Stimulated activated CD4-positive, alpha-beta T cell treated with anti-CD3 and anti-CD28 coated beads, TNF-alpha, amount 100 ng/mL, for 1 hour (primary cell): ENCODE measurements around the gene SAP30.

Experiments
- DNase-seq, 3 donors: peaks; one replicate each; pipeline ENCODE4 v3.0.0-alpha.2; 2020; ENCODE audit warnings: low read depth in 3 of 3, low spot score in 1 of 3

SAP30 gene

GRCh38 chr4:173365359-173365996, 5.3 kb upstream of the SAP30 start:
- DNase-seq = no peak

DNA sequence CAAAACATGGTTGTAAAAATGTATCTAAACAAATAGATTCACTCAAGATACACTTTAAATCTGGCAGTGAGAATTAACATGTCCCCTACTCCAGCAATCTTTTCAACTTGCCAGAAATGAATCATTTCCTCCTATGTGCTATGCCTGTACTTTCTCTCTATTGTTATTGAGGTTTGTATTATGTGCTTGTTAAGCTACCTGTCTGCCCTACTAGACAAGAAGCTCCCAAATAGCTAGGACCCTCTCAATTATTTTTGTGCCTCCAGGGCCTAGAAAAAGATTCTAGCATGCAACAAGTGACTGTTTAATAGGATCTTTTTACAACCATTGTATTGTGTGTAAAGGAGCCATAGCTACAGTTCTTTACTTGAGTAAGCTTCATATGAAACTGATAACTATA, 3.5 kb upstream of the SAP30 start:
- no peak for DNase-seq

DNA sequence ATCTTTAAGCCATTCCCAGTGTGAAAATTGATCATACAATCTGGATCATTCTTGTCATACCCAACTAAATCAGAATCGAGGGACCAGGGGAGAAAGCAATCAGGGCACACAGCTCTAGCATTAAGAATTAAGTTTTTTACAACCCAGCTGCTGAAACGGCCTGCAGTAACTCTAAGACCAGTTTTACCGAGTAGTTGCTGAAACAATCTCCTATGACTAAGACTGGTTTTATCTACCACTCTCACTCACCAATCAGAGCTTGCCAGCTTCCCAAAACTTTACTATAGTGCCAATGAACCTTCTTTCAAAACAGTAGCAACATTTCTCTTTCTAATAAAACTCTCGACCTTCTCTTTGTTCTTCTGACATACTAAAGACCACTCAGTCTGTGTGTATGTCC, 2.8 kb upstream of the SAP30 start:
- DNase-seq = no peak

GRCh38 chr4:173370130-173370476, 651 bp upstream of the SAP30 start:
- DNase-seq = peak in 1 of 3 donors; percentile 35

DNA sequence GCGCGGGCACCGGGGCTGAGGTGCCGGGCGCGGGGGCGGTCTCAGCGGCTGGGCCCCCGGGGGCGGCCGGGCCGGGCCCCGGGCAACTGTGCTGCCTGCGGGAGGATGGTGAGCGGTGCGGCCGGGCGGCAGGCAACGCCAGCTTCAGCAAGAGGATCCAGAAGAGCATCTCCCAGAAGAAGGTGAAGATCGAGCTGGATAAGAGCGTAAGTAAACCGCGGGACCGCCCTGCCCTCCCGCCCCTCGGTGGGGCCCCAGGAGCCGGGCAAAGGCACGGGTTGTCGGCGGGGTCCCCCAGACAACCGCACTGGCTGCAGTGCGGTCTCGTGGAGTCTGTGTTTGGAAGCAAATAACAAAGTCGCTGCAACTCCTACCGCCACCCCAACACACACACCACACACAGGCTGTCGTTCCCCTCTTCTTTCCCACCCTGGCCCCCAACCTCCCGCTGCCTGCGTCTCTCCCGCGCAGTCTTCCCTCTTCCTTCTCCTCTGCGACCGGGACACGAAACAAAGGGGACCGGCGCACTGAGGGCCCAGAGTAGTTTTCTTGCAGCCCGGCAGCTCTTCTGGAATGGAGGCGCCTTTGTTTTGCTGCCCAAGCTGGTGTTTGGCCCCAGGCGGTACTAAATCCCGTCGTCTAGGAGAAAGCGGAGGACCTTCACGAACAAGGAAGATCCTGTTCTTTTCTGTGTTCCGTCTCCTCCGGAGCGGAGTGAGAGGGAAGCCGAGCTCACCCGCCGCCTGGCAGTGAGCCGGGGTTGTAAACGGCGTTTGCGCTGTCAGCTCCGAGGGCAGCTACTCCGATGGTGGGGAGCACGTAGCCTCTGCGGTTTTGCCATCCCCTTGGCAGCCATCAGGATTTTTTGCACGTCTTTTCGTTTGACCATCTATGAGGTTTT, 788 bp downstream of the SAP30 start:
- peak in 1 of 3 donors; percentile 15 for DNase-seq

DNA sequence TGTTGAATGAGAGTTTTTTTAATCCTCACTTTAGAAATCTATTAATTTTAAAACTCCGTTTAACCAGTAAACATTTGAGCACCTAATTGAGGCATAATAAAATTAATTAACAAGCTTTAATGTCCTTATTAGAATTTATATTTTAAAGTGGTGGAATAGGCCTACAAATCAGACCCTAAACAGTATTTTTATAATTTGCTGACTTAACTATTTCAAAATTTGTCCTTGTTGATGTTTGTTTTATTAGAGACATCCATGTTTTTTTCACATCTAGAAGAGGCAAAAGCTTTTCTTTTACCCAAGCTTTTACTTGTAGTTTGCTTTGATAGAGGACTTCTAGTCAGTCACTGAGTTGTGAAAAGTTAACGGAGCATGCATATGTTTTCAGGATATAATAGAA, 3.8 kb downstream of the SAP30 start:
- DNase-seq = no peak

DNA sequence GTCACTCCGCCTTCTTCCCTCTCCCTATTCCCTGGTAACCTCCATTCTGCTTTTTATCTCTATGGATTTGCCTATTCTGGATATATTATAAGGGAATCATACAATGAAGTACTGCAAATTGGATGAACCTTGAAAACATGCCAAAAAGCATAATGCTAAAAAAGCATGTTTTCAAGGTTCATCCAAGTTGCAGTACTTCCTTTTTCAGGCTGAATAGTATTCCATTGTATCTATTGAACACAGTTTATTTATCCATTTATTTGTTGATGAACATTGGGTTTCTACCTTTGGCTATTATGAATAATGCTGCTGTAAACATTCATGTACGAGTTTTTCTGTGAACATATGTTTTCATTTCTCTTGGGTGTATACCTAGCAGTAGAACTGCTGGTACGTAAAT, 9.2 kb downstream of the SAP30 start:
- no peak for DNase-seq

DNA sequence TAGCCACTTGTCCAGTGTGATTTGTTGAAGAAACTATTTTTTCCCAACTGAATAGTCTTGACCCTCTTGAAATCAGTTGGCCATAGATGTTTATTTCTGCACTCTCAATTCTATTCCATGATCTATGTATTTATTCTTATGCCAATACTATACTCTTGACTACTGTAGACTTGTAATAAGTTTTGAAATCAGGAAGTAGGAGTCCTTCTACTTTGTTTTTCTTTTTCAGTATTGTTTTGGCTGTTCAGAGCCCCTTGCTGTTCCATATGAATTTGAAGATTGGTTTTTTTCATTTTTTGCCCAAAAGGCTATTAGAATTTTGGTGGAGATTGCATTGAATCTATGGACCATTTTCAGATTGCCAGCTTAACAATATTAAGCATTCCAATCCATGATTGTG, 10.2 kb downstream of the SAP30 start:
- DNase-seq = no peak

- DNase-seq = no peak
Measured at GRCh38 chr4:173381610-173382009, 10.9 kb downstream of the SAP30 start.

GRCh38 chr4:173382349-173382748, 11.6 kb downstream of the SAP30 start:
- DNase-seq = no peak

DNA sequence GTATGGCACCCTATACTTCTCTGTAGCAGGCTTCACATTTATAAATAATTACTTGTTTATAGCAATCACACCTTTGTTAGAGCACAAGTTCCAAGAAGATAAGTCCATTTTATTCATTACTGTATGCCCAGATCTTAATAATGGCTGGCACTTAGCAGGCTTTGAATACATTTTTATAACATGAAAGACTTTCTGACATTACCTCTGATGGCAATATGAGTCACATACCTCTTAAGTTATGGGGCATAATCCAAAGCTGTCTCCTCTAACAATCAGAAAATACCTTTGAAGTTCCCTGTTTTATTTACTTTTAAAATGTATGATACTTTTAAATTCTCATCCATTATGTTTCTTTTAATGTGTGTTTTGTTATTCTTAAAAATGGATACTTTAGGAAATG, 16.0 kb downstream of the SAP30 start:
- DNase-seq = no peak

- no peak for DNase-seq
Measured at GRCh38 chr4:173391701-173392100, 20.9 kb downstream of the SAP30 start.

DNA sequence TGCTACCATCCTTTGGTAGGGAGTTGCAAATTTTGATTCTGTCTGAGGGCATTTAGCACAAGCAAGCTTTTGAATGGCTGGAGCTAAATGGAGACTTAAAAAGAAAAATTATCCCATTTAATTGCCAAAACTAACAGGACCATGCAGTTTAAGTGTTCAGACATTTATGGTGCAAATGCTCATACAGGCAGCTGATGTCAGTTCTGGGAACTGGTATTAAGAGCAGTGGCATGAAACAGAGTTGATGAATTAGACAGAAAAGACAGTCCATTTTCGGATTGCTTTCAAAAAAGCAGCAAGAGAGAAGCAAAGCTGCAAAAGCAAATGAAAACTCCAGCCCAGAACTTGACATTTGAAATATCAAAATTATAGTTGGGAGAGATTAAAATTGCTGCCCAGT, 26.9 kb downstream of the SAP30 start:
- no peak for DNase-seq

DNA sequence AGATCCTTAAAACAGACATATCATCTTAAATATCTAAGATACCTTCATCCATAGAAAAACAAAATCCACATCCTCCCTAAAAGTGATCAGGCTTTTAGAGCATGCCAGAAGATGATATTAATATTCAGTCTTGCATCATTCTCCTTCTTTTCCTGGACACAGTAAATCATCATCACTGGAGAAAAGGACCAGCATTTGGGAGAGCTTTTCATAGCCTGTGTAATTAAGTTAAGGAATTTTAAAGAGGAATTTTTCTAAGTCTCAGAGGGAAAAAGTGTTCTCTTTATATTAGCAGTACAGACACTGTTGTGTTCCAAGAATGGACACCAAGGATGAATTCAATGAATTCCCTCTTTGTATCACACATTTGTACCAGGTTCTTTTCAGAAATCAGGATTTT, 27.5 kb downstream of the SAP30 start:
- DNase-seq = no peak

DNA sequence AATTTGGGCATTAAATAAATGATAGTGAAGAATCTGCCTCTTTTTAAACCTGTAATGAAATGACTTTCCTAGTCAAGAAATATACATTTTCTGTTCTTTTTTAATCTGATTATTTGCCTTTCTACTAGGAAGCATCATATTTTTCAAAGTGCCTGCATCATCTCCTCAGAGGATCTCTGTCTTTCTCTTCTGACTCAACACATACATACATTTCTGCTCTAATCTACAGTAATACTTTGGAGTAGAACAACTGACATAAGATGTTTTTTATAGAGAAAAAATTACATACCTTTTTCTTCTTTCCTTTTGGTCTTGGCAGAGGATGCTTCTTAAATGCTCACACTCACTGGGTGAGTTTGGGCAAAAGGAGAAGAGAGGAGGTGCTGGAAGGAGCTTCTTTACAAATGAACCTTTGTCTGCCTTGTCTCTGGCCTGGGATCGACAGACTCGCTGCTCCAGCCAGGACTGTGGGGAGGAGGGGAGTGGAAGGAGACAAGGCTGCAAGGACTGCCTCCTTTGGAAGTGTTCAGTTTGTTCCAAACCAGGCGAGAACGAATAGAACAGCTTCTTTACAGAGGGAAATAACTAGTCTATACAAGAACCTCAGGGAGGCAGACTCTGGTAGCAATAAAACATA, 28.1 kb downstream of the SAP30 start, which contains the start of gene SCRG1:
Gene SCRG1, minus strand, starts transcription at position 338 of the 637 bp plus-strand sequence. CDS start 7,702 bp downstream, outside the sequence.
- no peak for DNase-seq

DNA sequence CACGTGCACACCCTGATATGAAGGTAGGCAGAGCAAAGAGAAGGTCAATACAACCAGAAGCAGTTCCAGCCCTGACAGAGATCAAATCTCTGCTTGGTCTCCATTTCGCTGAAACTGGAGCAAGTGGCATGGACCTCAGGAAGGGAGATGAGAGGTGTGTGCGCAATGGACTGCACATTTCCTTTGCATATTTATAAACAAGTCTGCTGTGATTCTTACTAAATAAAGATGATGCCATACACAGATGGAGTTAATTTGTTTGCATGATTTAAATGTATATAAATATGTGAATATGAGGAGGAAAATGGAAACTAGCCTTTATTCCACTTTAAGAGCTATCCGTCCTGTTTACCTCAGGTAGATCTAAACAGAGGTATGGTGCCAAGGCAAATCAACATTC, 30.3 kb downstream of the SAP30 start:
- no peak for DNase-seq

DNA sequence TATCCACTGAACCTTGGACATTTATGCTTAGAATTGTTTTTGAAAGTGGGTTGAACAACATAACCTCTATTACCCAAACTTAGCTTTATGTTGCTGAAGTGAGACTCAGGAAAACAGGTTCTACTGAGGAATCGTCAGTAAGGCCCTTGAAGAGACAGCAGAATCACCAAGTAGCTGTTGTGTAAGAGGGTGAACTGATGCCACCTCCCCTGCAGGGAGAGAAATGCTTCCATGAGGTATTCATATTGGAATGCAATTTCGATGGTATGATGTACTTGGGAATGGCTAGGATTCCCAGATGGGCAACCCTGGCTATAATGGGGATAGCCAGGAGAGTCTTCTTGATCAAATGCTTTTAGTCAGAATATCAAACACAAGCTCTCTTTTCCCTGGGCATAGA, 32.3 kb downstream of the SAP30 start:
- DNase-seq = no peak

GRCh38 chr4:173404296-173404865, 33.6 kb downstream of the SAP30 start:
- DNase-seq = no peak

DNA sequence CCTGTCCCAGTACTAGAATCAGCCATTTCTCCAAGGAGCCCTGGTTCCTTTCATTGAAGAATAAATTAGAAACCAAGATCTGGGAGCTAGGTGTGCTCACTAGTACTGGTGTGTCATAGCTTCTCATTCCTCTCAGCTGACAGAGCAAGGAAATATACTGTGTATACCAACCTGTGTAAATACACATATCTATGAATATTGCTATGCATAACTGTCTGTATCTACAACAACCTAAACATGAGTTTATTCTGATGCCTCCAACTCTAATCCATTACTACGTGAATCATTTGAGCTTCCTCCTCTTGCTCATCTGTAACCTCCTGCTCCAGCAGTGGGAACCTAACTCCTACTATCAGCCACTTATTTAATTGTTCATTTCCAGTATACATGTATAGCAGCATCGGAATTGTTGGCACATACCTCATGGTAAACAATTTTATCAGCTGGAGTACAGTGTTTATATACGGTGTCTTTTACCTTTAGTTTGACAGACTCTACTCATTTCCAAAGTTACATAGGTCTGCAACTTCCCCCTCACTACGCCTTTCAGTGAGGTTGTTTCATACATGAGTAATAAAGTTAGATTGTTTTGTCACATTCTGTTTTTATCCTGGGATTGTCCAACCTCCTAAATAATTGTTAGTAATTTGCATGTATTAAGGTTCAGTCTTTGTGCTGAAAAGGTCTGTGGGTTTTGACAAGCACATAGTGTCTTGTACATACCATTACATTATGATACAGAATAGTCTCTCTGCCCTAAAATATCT, 35.3 kb downstream of the SAP30 start:
- no peak for DNase-seq

DNA sequence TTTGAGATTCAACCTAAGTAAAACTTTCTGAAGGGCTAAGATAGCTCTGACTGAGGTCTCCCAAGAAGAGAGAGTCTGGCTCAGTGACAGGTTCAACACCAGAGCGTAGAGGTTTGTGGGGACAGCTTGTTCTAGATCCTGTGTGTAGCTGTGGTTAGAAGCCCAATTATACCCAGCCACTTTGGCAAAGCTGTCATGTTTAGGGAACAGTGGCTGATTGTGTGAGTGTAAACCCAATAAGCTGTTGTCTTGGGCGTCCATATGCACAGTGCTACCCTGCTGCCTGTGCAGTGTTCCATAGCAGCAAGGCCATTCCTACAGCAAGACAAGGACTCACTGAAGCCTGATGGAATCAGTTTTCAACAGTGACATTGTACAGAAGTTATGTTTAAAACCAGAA, 39.3 kb downstream of the SAP30 start:
- no peak for DNase-seq

GRCh38 chr4:173411106-173411693, 40.4 kb downstream of the SAP30 start:
- DNase-seq = no peak
